DMS153 treated with DMSO at 0.1 percent for 48 hours (cell line): Measurements from ENCODE around the gene MTMR2.
"Not testable (repeated sequence)": the region's sequence is repeated elsewhere in the genome, so short reads cannot be mapped to it uniquely, and the experiment has no call there.

Source experiments
- DNase-seq: peaks from one replicate; lab custom pipeline; 2025; ENCODE audit not compliant: unreplicated experiment; lab: John Stamatoyannopoulos, UW

MTMR2 gene

DNA sequence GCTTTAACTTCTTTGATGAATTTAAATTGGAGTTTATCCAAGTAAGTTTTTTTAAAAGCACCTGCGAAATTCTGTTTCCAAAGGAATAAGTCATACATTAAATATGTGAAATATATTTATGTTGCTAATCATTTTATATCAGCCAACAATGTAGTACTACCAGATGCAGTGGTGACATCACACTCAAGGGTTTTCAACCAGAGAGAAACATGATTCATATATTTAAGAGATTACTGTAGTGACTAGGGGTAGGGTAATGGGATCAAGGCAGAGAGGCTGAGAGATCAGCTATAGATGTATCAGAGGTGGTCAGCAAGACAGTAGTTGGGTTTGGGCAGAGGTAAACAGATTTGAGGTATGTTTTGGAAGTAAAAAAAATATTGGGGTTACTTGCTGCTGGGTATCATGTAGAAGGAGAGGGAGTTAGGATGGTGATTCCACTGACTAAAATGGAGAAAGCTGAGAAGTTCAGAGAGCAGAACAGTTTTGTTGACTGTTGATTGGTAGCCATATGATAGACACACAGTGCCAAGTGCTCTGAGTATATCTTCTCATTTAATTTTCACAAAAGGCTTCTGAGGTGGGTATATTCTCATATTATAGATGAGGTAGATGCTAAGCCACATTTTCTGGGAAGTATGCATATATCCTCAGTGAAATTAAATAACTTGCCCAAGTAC, 94.2 kb downstream of the MTMR2 start:
- no peak for DNase-seq

DNA sequence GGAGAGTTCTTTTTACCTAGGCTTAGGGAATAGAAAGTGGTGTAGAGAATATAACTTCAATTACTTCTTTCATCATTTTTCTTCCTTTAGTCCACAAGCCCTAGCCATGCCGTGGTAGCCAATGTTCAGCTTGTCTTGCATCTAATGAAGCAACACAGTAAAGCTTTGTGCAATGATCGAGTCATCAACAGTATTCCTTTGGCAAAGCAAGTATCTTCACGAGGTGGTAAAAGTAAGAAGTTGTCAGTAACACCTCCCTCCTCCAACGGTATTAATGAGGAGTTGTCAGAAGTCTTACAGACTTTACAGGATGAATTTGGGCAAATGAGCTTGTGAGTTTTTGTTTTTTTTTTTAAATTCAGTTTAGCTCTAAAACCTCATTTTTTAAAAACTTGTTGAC, 96.2 kb downstream of the MTMR2 start:
- DNase-seq: no peak

DNA sequence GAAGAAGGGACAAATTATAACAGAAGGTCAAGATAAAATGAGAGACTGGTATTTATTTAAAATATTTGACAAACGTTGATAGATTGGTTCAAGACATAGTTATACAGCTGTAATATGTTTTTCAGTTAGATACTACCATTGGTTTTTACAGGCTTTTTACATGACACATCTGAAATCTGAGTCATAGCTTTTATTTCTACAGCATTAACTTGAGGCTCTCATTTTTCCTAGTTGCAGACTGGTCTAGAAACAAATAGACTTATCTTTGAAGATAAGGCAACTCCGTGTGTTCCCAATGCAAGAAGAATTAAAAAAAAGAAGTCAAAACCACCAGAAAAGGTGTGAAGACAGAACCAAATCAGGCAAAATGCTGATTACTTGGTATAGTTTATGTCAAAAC, 102.3 kb downstream of the MTMR2 start:
- no peak for DNase-seq

- DNase-seq: no peak
Measured at GRCh38 chr11:95816037-95816436, 107.9 kb downstream of the MTMR2 start.

- DNase-seq: not testable (repeated sequence)
Measured at GRCh38 chr11:95811052-95811451, 112.9 kb downstream of the MTMR2 start.

GRCh38 chr11:95806464-95806863, 117.4 kb downstream of the MTMR2 start:
- not testable (repeated sequence) for DNase-seq

- DNase-seq: no peak
Measured at GRCh38 chr11:95805869-95806268, 118.0 kb downstream of the MTMR2 start.

GRCh38 chr11:95803973-95804372, 119.9 kb downstream of the MTMR2 start:
- DNase-seq: no peak

- DNase-seq: no peak
Measured at GRCh38 chr11:95802806-95803205, 121.1 kb downstream of the MTMR2 start.

- DNase-seq: no peak
Measured at GRCh38 chr11:95800438-95800837, 123.5 kb downstream of the MTMR2 start.

- DNase-seq: no peak
Measured at GRCh38 chr11:95799546-95799945, 124.4 kb downstream of the MTMR2 start.

GRCh38 chr11:95796501-95796900, 127.4 kb downstream of the MTMR2 start:
- DNase-seq: no peak

DNA sequence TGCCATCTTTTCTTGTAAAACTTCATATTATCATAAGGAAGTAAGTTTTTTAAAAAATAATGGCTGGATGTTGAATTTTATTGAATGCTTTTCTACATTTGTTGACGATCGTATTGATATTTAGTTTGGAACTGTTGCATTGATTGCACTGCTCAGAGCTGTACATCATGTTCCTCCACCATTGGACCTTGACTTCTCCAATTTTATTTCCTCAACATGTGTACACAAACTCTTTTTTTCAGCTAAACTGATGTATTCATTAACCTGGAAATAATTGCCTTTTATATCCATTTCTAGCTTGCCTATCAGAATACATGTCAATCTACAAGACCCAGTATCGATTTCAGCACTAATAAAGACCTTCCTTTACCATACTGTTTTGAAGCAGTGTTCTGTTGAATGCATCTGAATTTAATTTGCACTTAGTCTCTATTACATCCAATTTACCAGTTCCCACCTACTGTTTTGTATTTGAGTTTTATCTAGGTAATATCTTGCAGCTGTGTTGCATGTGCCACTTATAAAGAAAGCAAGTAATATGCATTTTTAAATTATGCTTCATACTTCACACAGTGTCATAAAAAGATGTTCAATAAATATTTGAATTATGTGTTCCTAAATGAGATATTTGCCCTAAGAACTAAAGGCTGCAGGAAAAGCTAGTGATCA, 128.1 kb downstream of the MTMR2 start:
- no peak for DNase-seq

DNA sequence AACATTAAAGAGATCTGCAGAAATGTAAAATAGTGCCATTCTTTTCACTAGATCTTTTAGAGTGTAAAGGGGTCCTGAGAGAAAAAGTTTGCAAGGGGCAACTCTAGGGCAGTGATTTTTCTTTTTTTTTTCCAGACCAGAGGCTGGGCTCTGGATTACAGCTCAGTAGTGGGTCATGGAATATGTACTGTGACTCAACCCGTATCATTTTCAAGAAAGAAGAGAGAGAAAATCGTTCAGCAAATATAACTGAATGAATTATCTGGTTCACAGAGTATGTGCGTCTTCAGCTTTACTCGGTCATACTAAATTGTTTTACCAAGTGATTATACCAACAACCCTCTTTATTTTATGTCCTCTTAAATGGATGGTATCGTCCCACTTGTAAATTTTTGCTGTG, 129.8 kb downstream of the MTMR2 start:
- DNase-seq: no peak

DNA sequence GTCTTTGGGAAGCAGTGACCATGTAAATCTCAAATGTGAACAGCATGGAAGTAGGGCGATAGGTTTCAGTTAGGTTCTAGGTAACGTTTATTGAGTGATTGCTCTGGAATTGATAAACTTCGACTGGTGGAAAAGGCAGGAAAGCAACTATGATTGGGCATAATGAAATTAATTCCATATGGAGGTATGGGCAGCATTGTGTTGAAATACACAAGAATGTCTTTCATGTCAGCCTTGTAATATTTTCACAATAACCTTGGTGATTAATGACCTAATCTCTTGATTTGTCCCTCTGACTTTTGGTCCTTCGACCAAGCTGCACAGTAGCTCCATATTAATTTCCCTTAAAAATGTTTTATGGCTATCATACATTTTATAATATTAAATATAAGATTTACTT, 130.8 kb downstream of the MTMR2 start:
- DNase-seq: no peak

DNA sequence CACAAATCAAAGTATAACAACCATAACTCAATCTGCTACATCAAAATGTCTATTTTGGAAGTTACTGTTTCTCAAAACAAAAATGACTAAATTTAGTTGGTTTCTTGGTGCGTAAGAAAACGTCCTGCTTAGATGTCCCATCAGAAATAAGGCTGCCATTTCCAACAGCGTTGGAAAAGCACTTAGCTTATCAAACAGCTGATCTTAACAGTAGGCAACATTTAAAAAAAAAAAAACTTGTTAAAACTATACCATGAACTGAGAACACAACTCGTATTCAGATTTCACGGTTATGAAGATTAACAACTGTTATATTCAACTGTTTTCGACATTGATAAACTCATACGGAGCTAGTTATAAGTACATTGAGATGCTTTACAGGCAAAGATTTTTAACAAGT, 131.2 kb downstream of the MTMR2 start:
- no peak for DNase-seq

DNA sequence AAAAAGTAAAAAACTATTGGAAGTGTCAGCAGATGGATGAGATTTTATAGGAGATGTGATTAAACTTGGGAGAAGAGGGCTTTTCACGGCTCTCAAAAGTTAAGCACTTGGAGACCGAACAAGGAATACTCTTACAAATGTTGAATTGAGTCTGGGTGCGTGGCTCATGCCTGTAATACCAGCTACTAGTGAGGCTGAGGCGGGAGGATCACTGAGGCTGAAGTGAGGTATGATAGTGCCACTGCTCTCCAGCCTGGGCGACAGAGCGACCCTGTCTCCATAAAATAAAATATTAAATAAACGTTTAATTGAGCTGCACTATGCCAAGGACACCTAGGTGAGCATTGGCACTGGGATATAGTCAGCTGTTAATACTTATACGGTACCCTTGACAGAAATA, 131.7 kb downstream of the MTMR2 start:
- DNase-seq: no peak

DNA sequence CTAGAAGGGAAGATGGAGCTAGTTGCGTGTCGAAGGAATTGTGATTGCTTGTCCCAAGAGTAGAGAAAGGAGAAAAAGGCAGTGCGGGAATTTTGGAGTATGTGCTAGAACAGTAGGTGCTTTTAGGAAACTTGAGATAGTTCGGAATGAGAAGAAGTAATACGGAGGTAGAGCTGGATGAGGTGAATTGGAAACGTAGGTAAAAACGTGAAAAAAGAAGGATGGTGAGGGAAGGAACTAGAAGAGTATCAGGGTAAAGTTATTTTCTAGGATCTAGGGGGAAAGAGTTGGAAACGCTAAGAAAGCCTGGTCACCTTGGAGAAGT, 132.2 kb downstream of the MTMR2 start:
- DNase-seq: no peak

- no peak for DNase-seq
Measured at GRCh38 chr11:95790933-95791708, 132.8 kb downstream of the MTMR2 start.

GRCh38 chr11:95790123-95790932, 133.6 kb downstream of the MTMR2 start, which contains the start of gene CEP57:
TSS of gene CEP57 (plus strand) at chr11:95790498. CDS start at chr11:95790699, 201 bp downstream.
- DNase-seq: peak; percentile 92

DNA sequence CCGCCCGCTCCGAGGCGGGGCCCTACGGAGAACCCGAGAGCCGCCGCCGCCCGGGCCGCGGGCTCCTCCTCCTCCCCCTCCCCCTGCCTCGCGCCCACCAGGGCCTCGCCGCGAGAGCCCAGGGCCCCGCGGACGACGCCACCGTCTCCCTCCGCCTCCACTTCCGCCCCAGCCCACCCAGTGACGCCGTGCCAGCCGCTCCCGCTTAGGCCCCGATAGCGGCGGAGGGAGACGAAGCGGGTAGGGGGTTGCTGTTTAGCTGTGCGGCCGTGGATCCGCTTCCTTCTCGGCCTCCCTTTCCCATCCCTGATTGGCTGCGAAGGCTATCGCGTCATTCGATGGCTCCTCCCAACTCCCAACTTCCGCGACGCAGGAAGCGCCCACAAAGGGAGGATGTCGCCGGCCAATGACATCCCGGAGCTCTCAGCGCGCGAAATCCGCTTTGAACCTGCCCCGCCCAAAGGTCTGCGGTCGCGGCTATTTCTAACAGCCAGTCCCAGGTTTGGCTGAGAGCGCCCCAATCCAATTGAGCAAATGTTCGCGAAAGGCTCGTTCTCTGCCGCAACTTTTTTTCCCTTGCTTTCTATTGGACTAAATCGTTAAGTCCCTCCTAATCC, 134.3 kb downstream of the MTMR2 start, which contains the start of gene FAM76B:
TSS of gene FAM76B (minus strand) at position 277 of the 617 bp plus-strand sequence. CDS start 304 bp downstream, outside the sequence.
- DNase-seq: peak; percentile 94
